GM12878 (cell line): ENCODE results near the gene PCDHGA2. TPM values are rescaled to one million over a fixed set of nuclear protein-coding genes. Genes with fewer than 3 reads are reported as not detected.

Experiments
- ATAC-seq: fragments of 200-7000 bp; cut with Tn5 transposase; 3 replicates; pipeline ENCODE4 v1.9.1; 2020; ENCODE audit warnings: mild to moderate bottlenecking, moderate library complexity
- BruUV-seq: library from RNA; stranded (reverse); fragments of 400-500 nt; replicated peaks from 2 replicates; lab custom pipeline; 2021; lab: Mats Ljungman, UMichigan
- CTCF ChIA-PET: fragments of 300-600 bp; sonication (Branson Sonifier 250); formaldehyde crosslinking; extraction: SDS; loops from one replicate; lab custom pipeline; 2021; ENCODE audit warnings: inconsistent platforms; lab: Yijun Ruan, JAX
- POLR2A ChIA-PET: fragments of 350-600 bp; formaldehyde crosslinking; extraction: SDS; loops from one replicate; lab custom pipeline; 2021; ENCODE audit warnings: inconsistent platforms; lab: Charles Lee
- RAD21 ChIA-PET: fragments of 300-600 bp; sonication (Branson Sonifier 250); formaldehyde crosslinking; loops from one replicate; lab custom pipeline; 2023; ENCODE audit warnings: antibody characterized with exemption; ENCODE audit not compliant: unreplicated experiment; lab: Charles Lee
- SMC1A ChIA-PET: fragments of 300-600 bp; sonication (Branson Sonifier 250); formaldehyde crosslinking; loops from one replicate; lab custom pipeline; 2023; ENCODE audit not compliant: unreplicated experiment, uncharacterized antibody; lab: Charles Lee
- DNase-seq: peaks from one replicate; pipeline ENCODE4 v3.0.0-alpha.2; 2011; ENCODE audit warnings: low read depth, low spot score
- FAIRE-seq: peaks from 3 replicates; lab custom pipeline; 2011; peaks lifted over from hg19 to GRCh38; lab: Jason Lieb, UNC
- H2AFZ ChIP-seq: 2 replicates; pipeline ENCODE4 v1.6.0; 2011; ENCODE audit warnings: low read depth, low read length, control low read depth; ENCODE audit not compliant: control insufficient read depth
- H3K27ac ChIP-seq: 2 replicates; pipeline ENCODE4 v1.5.1; 2011; ENCODE audit warnings: control low read depth; ENCODE audit not compliant: control insufficient read depth, insufficient read depth
- H3K27me3 ChIP-seq, 2 experiments: replicated peaks in 1 of 2; 2 replicates each; pipeline versions ENCODE4 v1.6.0 to v1.6.1; 2011; ENCODE audit warnings: low read length in 1 of 2; ENCODE audit not compliant: control insufficient read depth in 2 of 2, insufficient read depth in 2 of 2
- H3K36me3 ChIP-seq, 2 experiments: 2 replicates each; pipeline ENCODE4 v1.5.1; 2011; ENCODE audit warnings: low read length in 1 of 2; ENCODE audit not compliant: control insufficient read depth in 2 of 2, insufficient read depth in 2 of 2
- H3K4me1 ChIP-seq: 2 replicates; pipeline ENCODE4 v1.6.1; 2011; ENCODE audit warnings: mild to moderate bottlenecking, low read length, moderate library complexity, mixed read lengths; ENCODE audit not compliant: control insufficient read depth, insufficient read depth
- H3K4me2 ChIP-seq: 2 replicates; pipeline ENCODE4 v1.6.0; 2011; ENCODE audit warnings: control low read depth; ENCODE audit not compliant: control insufficient read depth, insufficient read depth
- H3K4me3 ChIP-seq: fragments of 200-600 bp; sonication (generic); 2 replicates; pipeline ENCODE4 v1.5.1; 2016
- H3K79me2 ChIP-seq: 2 replicates; pipeline ENCODE4 v1.6.0; 2011; ENCODE audit warnings: low read length; ENCODE audit not compliant: control insufficient read depth, insufficient read depth
- H3K9ac ChIP-seq: 2 replicates; pipeline ENCODE4 v1.8.0; 2011; ENCODE audit warnings: low read length, control low read depth, mixed read lengths; ENCODE audit not compliant: control insufficient read depth, insufficient read depth
- H3K9me3 ChIP-seq: replicated peaks from 3 replicates; pipeline ENCODE4 v1.5.1; 2011; ENCODE audit warnings: mild to moderate bottlenecking, low read length; ENCODE audit not compliant: control insufficient read depth, insufficient read depth
- H4K20me1 ChIP-seq: 2 replicates; pipeline ENCODE4 v1.6.0; 2011; ENCODE audit not compliant: control insufficient read depth, insufficient read depth
- E4F1 ChIP-seq: fragments of 450-650 bp; IDR thresholded peaks from 2 replicates; pipeline ENCODE4 v1.6.1; 2018; ENCODE audit warnings: borderline replicate concordance, mild to moderate bottlenecking; ENCODE audit not compliant: partially characterized antibody
- ESRRA ChIP-seq: IDR thresholded peaks from 2 replicates; pipeline ENCODE4 v1.6.1; 2012; ENCODE audit warnings: mild to moderate bottlenecking, low read length, improper control_type of control experiment
- MTA2 ChIP-seq: fragments of 450-650 bp; IDR thresholded peaks from 2 replicates; pipeline ENCODE4 v1.6.1; 2016; ENCODE audit warnings: low read depth, mild to moderate bottlenecking, moderate library complexity
- PBX3 ChIP-seq: IDR thresholded peaks from 2 replicates; pipeline ENCODE4 v1.6.1; 2011; ENCODE audit warnings: mild to moderate bottlenecking, low read depth, low read length, moderate library complexity; ENCODE audit not compliant: insufficient replicate concordance
- RB1 ChIP-seq: fragments of 450-650 bp; formaldehyde crosslinking; IDR thresholded peaks from 2 replicates; pipeline ENCODE4 v1.6.1; 2017; ENCODE audit warnings: mild to moderate bottlenecking, borderline replicate concordance
- TAF1 ChIP-seq: IDR thresholded peaks from 2 replicates; pipeline ENCODE4 v1.6.1; 2011; ENCODE audit warnings: mild to moderate bottlenecking, low read depth, low read length, borderline replicate concordance
- TCF3 ChIP-seq: IDR thresholded peaks from 2 replicates; pipeline ENCODE4 v1.6.1; 2012; ENCODE audit warnings: low read depth, mild to moderate bottlenecking, low read length, borderline replicate concordance; ENCODE audit not compliant: insufficient read depth
- YBX1 ChIP-seq: fragments of 450-650 bp; IDR thresholded peaks from 2 replicates; pipeline ENCODE4 v1.6.1; 2016; ENCODE audit warnings: antibody characterized with exemption
- YY1 ChIP-seq: IDR thresholded peaks from 2 replicates; pipeline ENCODE4 v1.6.1; 2011; ENCODE audit warnings: low read depth, mild to moderate bottlenecking, low read length
- ZNF274 ChIP-seq: IDR thresholded peaks from one replicate; pipeline ENCODE4 v1.8.0; 2011; ENCODE audit not compliant: insufficient read length, insufficient read depth
- ZNF687 ChIP-seq: fragments of 450-650 bp; IDR thresholded peaks from 2 replicates; pipeline ENCODE4 v1.6.1; 2017; ENCODE audit warnings: mild to moderate bottlenecking, moderate library complexity
- ZZZ3 ChIP-seq: IDR thresholded peaks from 2 replicates; pipeline ENCODE4 v1.6.1; 2011; ENCODE audit warnings: low read depth; ENCODE audit not compliant: control insufficient read depth, insufficient read length
- WGBS: methylation state at CpG from one replicate; pipeline ENCODE4 v1.1.6; 2016; ENCODE audit warnings: low lambda C conversion rate; ENCODE audit not compliant: insufficient replicate concordance, insufficient coverage; ENCODE audit errors: missing lambda C conversion rate; 5-methylcytosine and 5-hydroxymethylcytosine counted together
- in situ Hi-C: fragments of 300-500 bp; cut with MboI; formaldehyde crosslinking; loops from 9 replicates; pipeline ENCODE4 v1.14.3; 2018; ENCODE audit warnings: mixed read lengths
- intact Hi-C: fragments of 100-400 bp; cut with micrococcal nuclease; formaldehyde crosslinking; loops from one replicate; pipeline ENCODE4 v1.14.2; 2022; ENCODE audit not compliant: unreplicated experiment
- polyA plus RNA-seq, 11 experiments: library from polyadenylated mRNA; depleted of rRNA in 4 of 11; unstranded in 6 of 11; stranded (reverse) in 5 of 11; fragments of >200 nt; fragmentation: Nextera tagmentation in 4 of 11; fragmentation: Illumina TruSeq in 1 of 11; extraction: Ambion mirVana in 4 of 11; extraction: Trizol in 1 of 11; gene quantifications; 1 replicate in 1 of 11; 2 replicates in 10 of 11; pipeline versions ENCODE4 v1.2.1 to v1.2.3, GENCODE V29; 2011 to 2016; ENCODE audit warnings: inconsistent platforms in 2 of 11, missing spikeins in 2 of 11, low read depth in 1 of 11
- total RNA-seq, 4 experiments: library from RNA; depleted of rRNA in 3 of 4; stranded (reverse); fragments of >200 nt in 3 of 4; fragmentation: Illumina TruSeq in 1 of 4; extraction: Trizol in 1 of 4; gene quantifications; 2 replicates each; pipeline versions ENCODE4 v1.2.1 to v1.2.3, GENCODE V29; 2013 to 2021

PCDHGA2 gene
- total and polyA plus RNA-seq, 10 of the 15 experiments (the other 5 are each of a cell fraction or from before 2014, with no cell fraction given): 0.03 to 0.11 (median 0.05) TPM; not detected in 4

- H4K20me1 ChIP-seq: no peaks in the 10 kb centered on the region
- H3K27ac ChIP-seq: no peak overlapping the region
- no peak overlapping the region for H3K4me3 ChIP-seq
- intact Hi-C loops: no loop called here
- H3K4me2 ChIP-seq: no peak overlapping the region
- in situ Hi-C loops: no loop called here
- H3K79me2 ChIP-seq: no peaks in the 10 kb centered on the region
- no peaks in the 10 kb centered on the region for H3K27me3 ChIP-seq
- 72% methylated on average over 5 of the region's 5 CpGs for WGBS
- no peak for TF ChIP-seq YY1
- no peak for TF ChIP-seq RB1
- no peak for TF ChIP-seq PBX3
- no peak for TF ChIP-seq ZZZ3
- TF ChIP-seq E4F1: no peak
- TF ChIP-seq ZNF274: no peak
- TF ChIP-seq TCF3: no peak
- no peak for TF ChIP-seq MTA2
- no peak for TF ChIP-seq TAF1
- no peak for TF ChIP-seq ESRRA
- no peak for TF ChIP-seq ZNF687
- no peak for TF ChIP-seq YBX1
- peaks cover 4% of the 10 kb centered on the region; the same call in 2 of the 3 replicates for H3K9me3 ChIP-seq
- BruUV-seq: no TSS peak
- ATAC-seq (no peak), FAIRE-seq (no peak), DNase-seq (no peak)
- no peaks in the 10 kb centered on the region for H3K36me3 ChIP-seq
- no peak overlapping the region for H2AFZ ChIP-seq
- CTCF ChIA-PET: interaction anchor here (1.1 to 1.5 kb wide), 3 partner anchors 14 to 211 kb away, joined by 3 to 6 read pairs (median 5); partner anchors contain the start of gene PCDHGB3
- RAD21 ChIA-PET: no interaction called here
- no peak overlapping the region for H3K9ac ChIP-seq
- SMC1A ChIA-PET: interaction anchor here (0.6 kb wide), 1 partner anchor 269 kb away, joined by 3 read pairs; no protein-coding TSS in a partner anchor
- no peaks in the 10 kb centered on the region for H3K4me1 ChIP-seq
- POLR2A ChIA-PET: no interaction called here
These were observed 17.6 kb downstream of the PCDHGA2 start for GRCh38 chr5:141356133-141356532.
